BJ (cell line): Measurements from ENCODE around the gene HS6ST3. TPM values are rescaled to one million over a fixed set of nuclear protein-coding genes. Genes with fewer than 3 reads are reported as not detected.

Experiments
- CTCF ChIA-PET: fragments of 350-600 bp; formaldehyde crosslinking; extraction: SDS; loops from one replicate; lab custom pipeline; 2021; ENCODE audit warnings: antibody characterized with exemption, inconsistent platforms; lab: Yijun Ruan, JAX
- POLR2A ChIA-PET: fragments of 300-600 bp; sonication (Branson Sonifier 250); formaldehyde crosslinking; extraction: SDS; loops from one replicate; lab custom pipeline; 2021; ENCODE audit warnings: antibody characterized with exemption; lab: Charles Lee
- DNase-seq: peaks from one replicate; pipeline ENCODE4 v3.0.0-alpha.2; 2011; ENCODE audit warnings: low read depth
- H3K27me3 ChIP-seq: 2 replicates; pipeline ENCODE4 v1.6.0; 2011; ENCODE audit warnings: low read length; ENCODE audit not compliant: control insufficient read depth, insufficient read depth
- H3K36me3 ChIP-seq: 2 replicates; pipeline ENCODE4 v1.5.1; 2011; ENCODE audit warnings: low read length; ENCODE audit not compliant: control insufficient read depth, insufficient read depth
- H3K4me3 ChIP-seq: 2 replicates; pipeline ENCODE4 v1.5.1; 2011; ENCODE audit warnings: low read depth, mild to moderate bottlenecking, control low read depth, low read length
- CTCF ChIP-seq: IDR thresholded peaks from 2 replicates; pipeline ENCODE4 v1.5.1; 2011; ENCODE audit warnings: low read depth, mild to moderate bottlenecking, control low read depth, inconsistent platforms, low read length, moderate library complexity; ENCODE audit not compliant: insufficient read depth
- polyA plus RNA-seq: library from polyadenylated mRNA; depleted of rRNA; stranded (reverse); fragments of >200 nt; gene quantifications from 2 replicates; pipeline ENCODE4 v1.2.3, GENCODE V29; 2011

Gene HS6ST3
- polyA plus RNA-seq, 1 experiment = not detected

GRCh38 chr13:96428911-96429310, 339.0 kb downstream of the HS6ST3 start:
- ChIA-PET CTCF (no interaction called here), POLR2A (no interaction called here)
- H3K36me3 ChIP-seq = no peaks in the 10 kb centered on the region

GRCh38 chr13:96431044-96431581, 341.2 kb downstream of the HS6ST3 start:
- no peak for DNase-seq
- CTCF ChIA-PET = no interaction called here
- POLR2A ChIA-PET = no interaction called here
- Histone ChIP-seq H3K4me3 (no peak overlapping the region), H3K36me3 (no peaks in the 10 kb centered on the region), H3K27me3 (no peaks in the 10 kb centered on the region)
- no peak for TF ChIP-seq CTCF

More at GRCh38 chr13:96428911-96429310, 339.0 kb downstream of the HS6ST3 start:
- no peaks in the 10 kb centered on the region for H3K27me3 ChIP-seq
- no peak for DNase-seq
- no peak overlapping the region for H3K4me3 ChIP-seq
- no peak for TF ChIP-seq CTCF

- ChIA-PET CTCF (no interaction called here), POLR2A (no interaction called here)
- Histone ChIP-seq H3K36me3 (no peaks in the 10 kb centered on the region), H3K27me3 (no peaks in the 10 kb centered on the region), H3K4me3 (no peak overlapping the region)
- no peak for DNase-seq
- TF ChIP-seq CTCF = no peak
Observed at GRCh38 chr13:96444676-96445075, 354.8 kb downstream of the HS6ST3 start.

GRCh38 chr13:96449920-96450319, 360.0 kb downstream of the HS6ST3 start:
- Histone ChIP-seq H3K36me3 (no peaks in the 10 kb centered on the region), H3K27me3 (no peaks in the 10 kb centered on the region), H3K4me3 (no peak overlapping the region)
- no peak for TF ChIP-seq CTCF
- DNase-seq = no peak
- POLR2A ChIA-PET = no interaction called here
- CTCF ChIA-PET = no interaction called here

GRCh38 chr13:96450326-96451020, 360.6 kb downstream of the HS6ST3 start:
- ChIA-PET POLR2A (no interaction called here), CTCF (no interaction called here)
- Histone ChIP-seq H3K36me3 (no peaks in the 10 kb centered on the region), H3K4me3 (no peak overlapping the region), H3K27me3 (no peaks in the 10 kb centered on the region)
- no peak for DNase-seq
- no peak for TF ChIP-seq CTCF
